Epithelial cell of proximal tubule (primary cell): ENCODE results near the gene MCOLN3. TPM values are rescaled to one million over a fixed set of nuclear protein-coding genes. Genes with fewer than 3 reads are reported as not detected.

Source experiments
- DNase-seq: peaks from one replicate; pipeline ENCODE4 v3.0.0-alpha.2; 2011; ENCODE audit warnings: low read depth
- H3K4me3 ChIP-seq: 2 replicates; pipeline ENCODE4 v1.5.1; 2011; ENCODE audit warnings: low read depth, mild to moderate bottlenecking, low read length
- total RNA-seq: library from RNA; depleted of rRNA; stranded (reverse); fragments of >200 nt; gene quantifications from 2 replicates; pipeline ENCODE4 v1.2.3, GENCODE V29; 2015
- TF ChIP-seq, protein P1 (sequence below): conservative IDR thresholded peaks from 2 replicates; pipeline ENCODE4 v1.5.1; 2012; ENCODE audit warnings: low read depth, mild to moderate bottlenecking, low read length

Gene MCOLN3, protein sequence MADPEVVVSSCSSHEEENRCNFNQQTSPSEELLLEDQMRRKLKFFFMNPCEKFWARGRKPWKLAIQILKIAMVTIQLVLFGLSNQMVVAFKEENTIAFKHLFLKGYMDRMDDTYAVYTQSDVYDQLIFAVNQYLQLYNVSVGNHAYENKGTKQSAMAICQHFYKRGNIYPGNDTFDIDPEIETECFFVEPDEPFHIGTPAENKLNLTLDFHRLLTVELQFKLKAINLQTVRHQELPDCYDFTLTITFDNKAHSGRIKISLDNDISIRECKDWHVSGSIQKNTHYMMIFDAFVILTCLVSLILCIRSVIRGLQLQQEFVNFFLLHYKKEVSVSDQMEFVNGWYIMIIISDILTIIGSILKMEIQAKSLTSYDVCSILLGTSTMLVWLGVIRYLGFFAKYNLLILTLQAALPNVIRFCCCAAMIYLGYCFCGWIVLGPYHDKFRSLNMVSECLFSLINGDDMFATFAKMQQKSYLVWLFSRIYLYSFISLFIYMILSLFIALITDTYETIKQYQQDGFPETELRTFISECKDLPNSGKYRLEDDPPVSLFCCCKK
- total RNA-seq: 3.1 and 3.7 TPM in 2 replicates

DNA sequence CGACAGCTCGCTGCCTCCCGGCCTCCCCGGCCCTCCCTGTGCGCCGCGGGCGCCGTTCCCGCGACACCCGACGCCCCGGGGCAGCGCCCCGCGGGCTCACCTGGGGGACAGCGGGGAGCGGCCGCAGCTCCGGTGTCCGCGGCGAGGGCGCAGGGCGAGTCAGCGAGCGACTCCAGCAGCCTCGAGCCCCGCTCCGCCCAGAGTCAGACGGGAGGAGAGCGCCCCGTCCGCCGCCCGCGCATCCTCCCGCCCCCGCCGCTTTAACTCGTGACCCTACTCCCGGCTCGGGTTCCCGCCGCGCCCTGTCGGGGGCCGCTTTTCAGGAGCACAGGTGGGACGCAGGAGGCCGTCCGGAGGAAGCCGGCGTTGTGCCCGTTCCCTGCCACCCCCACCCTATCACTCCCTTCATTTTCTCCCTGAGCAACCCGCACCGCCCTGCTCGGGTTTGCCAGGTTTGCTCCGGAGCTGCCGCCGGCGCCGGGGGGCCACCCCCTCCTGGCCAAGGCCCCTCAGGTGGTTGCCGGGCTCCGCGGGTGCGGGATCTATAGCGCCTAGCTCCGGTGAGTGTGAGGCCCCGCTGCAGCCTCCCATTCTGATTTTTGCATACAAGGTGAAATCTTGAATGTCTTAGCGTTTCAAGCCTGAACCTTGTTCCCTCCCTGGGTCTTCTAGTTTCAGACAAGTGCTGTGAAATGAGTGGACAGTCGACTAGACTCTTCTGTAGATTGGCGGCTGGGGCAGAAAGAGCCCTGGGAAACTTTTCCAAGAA, at the start of gene MCOLN3:
TSS of gene MCOLN3 (minus strand) at position 205 of the 769 bp plus-strand sequence. CDS start 3,140 bp downstream, outside the sequence.
- H3K4me3 ChIP-seq: peak within 1 kb of the TSS; percentile 64
- TF ChIP-seq, protein P1, sequence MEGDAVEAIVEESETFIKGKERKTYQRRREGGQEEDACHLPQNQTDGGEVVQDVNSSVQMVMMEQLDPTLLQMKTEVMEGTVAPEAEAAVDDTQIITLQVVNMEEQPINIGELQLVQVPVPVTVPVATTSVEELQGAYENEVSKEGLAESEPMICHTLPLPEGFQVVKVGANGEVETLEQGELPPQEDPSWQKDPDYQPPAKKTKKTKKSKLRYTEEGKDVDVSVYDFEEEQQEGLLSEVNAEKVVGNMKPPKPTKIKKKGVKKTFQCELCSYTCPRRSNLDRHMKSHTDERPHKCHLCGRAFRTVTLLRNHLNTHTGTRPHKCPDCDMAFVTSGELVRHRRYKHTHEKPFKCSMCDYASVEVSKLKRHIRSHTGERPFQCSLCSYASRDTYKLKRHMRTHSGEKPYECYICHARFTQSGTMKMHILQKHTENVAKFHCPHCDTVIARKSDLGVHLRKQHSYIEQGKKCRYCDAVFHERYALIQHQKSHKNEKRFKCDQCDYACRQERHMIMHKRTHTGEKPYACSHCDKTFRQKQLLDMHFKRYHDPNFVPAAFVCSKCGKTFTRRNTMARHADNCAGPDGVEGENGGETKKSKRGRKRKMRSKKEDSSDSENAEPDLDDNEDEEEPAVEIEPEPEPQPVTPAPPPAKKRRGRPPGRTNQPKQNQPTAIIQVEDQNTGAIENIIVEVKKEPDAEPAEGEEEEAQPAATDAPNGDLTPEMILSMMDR: no peak
- DNase-seq: no peak

DNA sequence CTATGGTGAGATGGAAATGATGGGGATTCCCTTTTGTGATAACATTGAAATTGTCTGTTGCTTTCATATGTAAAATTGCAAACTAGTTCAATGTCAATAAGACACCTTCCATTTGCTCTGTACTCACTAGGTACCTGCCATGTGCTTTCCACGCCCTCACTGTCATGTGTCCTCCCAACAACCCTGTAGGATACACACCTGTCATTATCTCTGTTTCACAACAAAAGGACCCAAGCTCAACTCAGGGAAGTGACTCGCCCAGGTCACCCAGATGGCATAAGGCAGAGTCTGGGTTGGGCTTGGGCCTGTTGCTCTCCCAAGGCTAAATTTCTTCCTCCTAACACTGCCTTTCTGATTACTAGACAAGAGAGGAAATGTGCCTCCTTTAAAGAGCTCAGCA, 45.3 kb upstream of the MCOLN3 start:
- TF ChIP-seq, protein P1: no peak
- DNase-seq: no peak

DNA sequence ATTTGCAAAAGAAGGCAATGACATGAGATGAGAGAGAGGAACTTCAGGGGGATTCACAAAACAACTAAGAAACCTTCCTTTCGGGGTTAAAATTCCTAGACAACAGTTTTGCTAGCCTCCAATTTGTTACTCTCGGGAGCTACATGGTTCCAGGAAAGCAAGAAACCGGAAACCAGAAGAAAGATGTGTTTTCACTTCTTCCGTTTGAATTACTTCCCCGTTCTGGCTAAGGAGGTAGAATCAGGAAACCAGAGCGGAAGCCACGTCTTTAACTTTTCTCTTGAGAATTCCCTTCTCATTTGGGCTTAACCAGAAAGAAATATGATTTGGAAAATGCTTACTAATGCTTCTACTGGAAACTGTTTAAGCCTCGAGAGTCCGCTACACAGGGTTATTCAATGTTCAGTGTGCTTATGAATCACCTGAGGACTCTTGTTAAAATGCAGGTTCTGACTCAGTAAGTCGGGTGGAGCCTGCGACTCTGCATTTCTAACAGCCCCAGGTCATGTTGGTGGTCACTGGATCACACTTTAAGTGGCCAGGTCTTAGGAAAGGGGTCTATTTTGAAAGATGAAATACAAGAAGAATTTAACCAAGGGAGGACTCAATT, 43.5 kb upstream of the MCOLN3 start:
- H3K4me3 ChIP-seq: no peak overlapping the region
- TF ChIP-seq, protein P1: no peak
- DNase-seq: no peak

More for the DNA sequence above, 45.3 kb upstream of the MCOLN3 start:
- H3K4me3 ChIP-seq: no peak overlapping the region

DNA sequence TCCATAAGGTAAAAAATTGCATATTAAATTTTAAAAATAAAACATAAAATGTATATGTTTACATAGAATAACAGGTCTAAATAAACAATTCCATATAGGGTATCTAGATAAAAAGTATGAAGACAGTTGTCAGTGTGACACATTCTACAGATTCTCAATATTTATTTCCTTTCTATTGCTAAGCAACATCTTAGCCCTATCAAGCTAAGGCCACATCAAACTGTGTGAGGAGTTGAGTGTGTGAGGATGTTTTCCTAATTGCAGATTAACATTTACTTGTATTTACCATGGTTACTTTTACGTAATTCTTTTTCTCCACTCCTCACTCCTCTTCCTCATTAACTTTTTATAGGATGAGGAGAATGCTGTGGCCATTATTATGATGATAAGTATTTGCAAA, 41.9 kb upstream of the MCOLN3 start:
- TF ChIP-seq, protein P1: no peak
- DNase-seq: no peak
- no peak overlapping the region for H3K4me3 ChIP-seq

DNA sequence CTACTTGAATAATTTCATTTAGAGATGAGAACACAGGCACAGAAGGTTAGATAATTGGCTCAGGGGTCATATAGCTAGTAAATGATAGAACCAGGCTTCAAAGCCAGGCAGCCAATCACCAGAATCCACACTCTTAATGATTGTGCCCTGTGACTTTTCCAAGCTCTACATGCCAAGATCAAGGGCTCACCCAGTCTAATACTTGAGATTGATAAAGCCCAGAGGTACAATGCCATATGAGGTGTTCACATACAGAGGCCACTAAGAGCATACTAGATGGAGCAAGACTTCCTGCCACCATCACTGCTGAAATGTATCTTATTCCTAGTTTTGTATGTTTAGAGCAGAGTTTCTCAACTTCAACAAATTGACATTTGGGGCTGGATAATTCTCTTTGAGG, 40.9 kb upstream of the MCOLN3 start:
- no peak for DNase-seq
- TF ChIP-seq, protein P1: no peak

DNA sequence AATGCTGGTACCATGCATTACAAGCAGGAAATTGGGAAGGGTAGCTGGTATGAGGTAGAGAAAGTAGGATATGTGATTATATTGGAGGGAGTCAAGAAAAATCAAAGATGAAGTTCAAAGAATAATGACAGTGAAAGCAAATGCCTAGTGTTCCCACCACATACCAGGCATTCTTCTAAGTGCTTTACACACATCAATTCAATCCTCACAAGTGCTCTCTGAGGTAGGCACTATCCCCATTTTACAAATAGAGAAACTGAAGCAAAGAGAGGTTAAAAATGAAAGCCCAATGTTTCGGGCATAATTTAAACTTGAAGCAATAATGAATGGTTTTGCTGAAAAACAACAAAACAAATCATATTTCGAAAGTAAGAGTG, 40.1 kb upstream of the MCOLN3 start:
- TF ChIP-seq, protein P1: no peak
- no peak for DNase-seq
- H3K4me3 ChIP-seq: no peak overlapping the region

More for the DNA sequence above, 40.9 kb upstream of the MCOLN3 start:
- no peak overlapping the region for H3K4me3 ChIP-seq
